Measurements from ENCODE around the gene DGAT2. TPM values are rescaled to one million over a fixed set of nuclear protein-coding genes. Genes with fewer than 3 reads are reported as not detected.

The DGAT2 gene
- total RNA-seq, 1 donor from 2014 or later: 1.7 TPM

- H3K36me3 Mint-ChIP-seq: peaks cover 4% of the 10 kb centered on the region
- Histone ChIP-seq H3K4me2 (no peak overlapping the region), H3F3A (ENCODE audit: low read depth) (no peaks in the 10 kb centered on the region), H4K20me1 (ENCODE audit: low read depth) (peaks cover 3% of the 10 kb centered on the region), H3K27ac (no peak overlapping the region), H3K4me1 (no peaks in the 10 kb centered on the region), H3K9me3 (ENCODE audit: low read depth) (no peaks in the 10 kb centered on the region), H3K79me2 (ENCODE audit: low read depth) (peaks cover 54% of the 10 kb centered on the region), H3K9ac (no peak overlapping the region), H3K27me3 (no peaks in the 10 kb centered on the region), H3K36me3 (no peaks in the 10 kb centered on the region), H2AFZ (replicated peaks) (no peak overlapping the region), H3K4me3 (no peak overlapping the region)
- H3K27ac Mint-ChIP-seq: no peak overlapping the region
- TF ChIP-seq EZH2 (IDR thresholded peaks at IDR 0.05) (no peak), CTCF (IDR thresholded peaks at IDR 0.05) (no peak), EZH2phosphoT487 (IDR thresholded peaks at IDR 0.05) (no peak)
- no peak overlapping the region for H3K4me3 Mint-ChIP-seq
- no peaks in the 10 kb centered on the region for H3K27me3 Mint-ChIP-seq (ENCODE audit: insufficient read depth, low read depth)
- peaks cover 7% of the 10 kb centered on the region for H3K4me1 Mint-ChIP-seq
- no peaks in the 10 kb centered on the region for H3K9me3 Mint-ChIP-seq
- no peak for DNase-seq (ENCODE audit: low spot score)
Measured at GRCh38 chr11:75827562-75827961, 59.0 kb downstream of the DGAT2 start.

GRCh38 chr11:75831915-75832502 is 63.4 kb downstream of the DGAT2 start:
- TF ChIP-seq EZH2phosphoT487 (IDR thresholded peaks at IDR 0.05) (no peak), EZH2 (IDR thresholded peaks at IDR 0.05) (no peak), CTCF (IDR thresholded peaks at IDR 0.05) (no peak)
- H4K20me1 ChIP-seq (ENCODE audit: low read depth): peaks cover 3% of the 10 kb centered on the region
- H3K4me3 Mint-ChIP-seq: no peak overlapping the region
- no peaks in the 10 kb centered on the region for H3K4me1 ChIP-seq
- no peak overlapping the region for H3K9ac ChIP-seq
- no peaks in the 10 kb centered on the region for H3K36me3 ChIP-seq
- no peak overlapping the region for H2AFZ ChIP-seq (replicated peaks)
- H3K79me2 ChIP-seq (ENCODE audit: low read depth): peaks cover 31% of the 10 kb centered on the region
- no peaks in the 10 kb centered on the region for H3K4me1 Mint-ChIP-seq
- H3K4me3 ChIP-seq: no peak overlapping the region
- DNase-seq (ENCODE audit: low spot score): no peak
- H3F3A ChIP-seq (ENCODE audit: low read depth): no peaks in the 10 kb centered on the region
- H3K27ac ChIP-seq: no peak overlapping the region
- H3K27me3 Mint-ChIP-seq (ENCODE audit: insufficient read depth, low read depth): no peaks in the 10 kb centered on the region
- no peak overlapping the region for H3K27ac Mint-ChIP-seq
- peaks cover 2% of the 10 kb centered on the region for H3K36me3 Mint-ChIP-seq
- H3K9me3 Mint-ChIP-seq: no peaks in the 10 kb centered on the region
- H3K4me2 ChIP-seq: no peak overlapping the region
- H3K9me3 ChIP-seq (ENCODE audit: low read depth): no peaks in the 10 kb centered on the region
- no peaks in the 10 kb centered on the region for H3K27me3 ChIP-seq

- H2AFZ ChIP-seq (replicated peaks): no peak overlapping the region
- no peak for TF ChIP-seq EZH2 (IDR thresholded peaks at IDR 0.05)
- no peak for TF ChIP-seq EZH2phosphoT487 (IDR thresholded peaks at IDR 0.05)
- no peak for TF ChIP-seq CTCF (IDR thresholded peaks at IDR 0.05)
- H3K4me1 ChIP-seq: no peaks in the 10 kb centered on the region
- H4K20me1 ChIP-seq (ENCODE audit: low read depth): peaks cover 5% of the 10 kb centered on the region
- H3K36me3 ChIP-seq: no peaks in the 10 kb centered on the region
- Mint-ChIP-seq H3K36me3 (peaks cover 2% of the 10 kb centered on the region), H3K27ac (no peak overlapping the region), H3K9me3 (no peaks in the 10 kb centered on the region), H3K4me3 (no peak overlapping the region), H3K27me3 (ENCODE audit: insufficient read depth, low read depth) (no peaks in the 10 kb centered on the region), H3K4me1 (no peaks in the 10 kb centered on the region)
- no peak overlapping the region for H3K27ac ChIP-seq
- H3F3A ChIP-seq (ENCODE audit: low read depth): no peaks in the 10 kb centered on the region
- H3K4me2 ChIP-seq: no peak overlapping the region
- H3K4me3 ChIP-seq: no peak overlapping the region
- H3K9me3 ChIP-seq (ENCODE audit: low read depth): no peaks in the 10 kb centered on the region
- H3K27me3 ChIP-seq: no peaks in the 10 kb centered on the region
- H3K9ac ChIP-seq: no peak overlapping the region
- DNase-seq (ENCODE audit: low spot score): no peak
- peaks cover 26% of the 10 kb centered on the region for H3K79me2 ChIP-seq (ENCODE audit: low read depth)
Measured at GRCh38 chr11:75834728-75835127, 66.2 kb downstream of the DGAT2 start.

Measured in neural progenitor cell (in vitro differentiated cells).